GM19193 (cell line): ENCODE measurements around the gene ACBD3.

ENCODE experiments used
- POLR2A ChIP-seq: IDR thresholded peaks from 4 replicates; pipeline ENCODE4 v1.6.1; 2011; ENCODE audit not compliant: insufficient read depth, insufficient read length; ENCODE audit errors: extremely low read depth

ACBD3 gene

GRCh38 chr1:226097866-226098625 is 88.5 kb downstream of the ACBD3 start:
- TF ChIP-seq POLR2A = no peak

- TF ChIP-seq POLR2A = no peak
Observed at GRCh38 chr1:226095286-226095685, 91.3 kb downstream of the ACBD3 start.
